AG04449 (cell line): ENCODE results near the gene VIPR2.

ENCODE experiments used
- CTCF ChIA-PET: fragments of 350-600 bp; formaldehyde crosslinking; extraction: SDS; loops from one replicate; lab custom pipeline; 2021; ENCODE audit warnings: antibody characterized with exemption; lab: Yijun Ruan, JAX
- POLR2A ChIA-PET: fragments of 400-600, 350-600 bp; formaldehyde crosslinking; extraction: SDS; loops from one replicate; lab custom pipeline; 2020; ENCODE audit warnings: antibody characterized with exemption, inconsistent platforms; lab: Yijun Ruan, JAX
- DNase-seq: peaks from one replicate; pipeline ENCODE4 v3.0.0-alpha.2; 2010; ENCODE audit warnings: low read depth, low spot score
- H3K4me3 ChIP-seq: 2 replicates; pipeline ENCODE4 v1.5.1; 2011; ENCODE audit warnings: low read depth, mild to moderate bottlenecking, control low read depth, low read length
- TF ChIP-seq, protein P1 (sequence below): IDR thresholded peaks from one replicate; pipeline ENCODE4 v1.5.1; 2011; ENCODE audit warnings: mild to moderate bottlenecking, moderate library complexity, low read length, control low read depth, inconsistent platforms; ENCODE audit not compliant: insufficient read depth; ENCODE audit errors: missing control alignments

Gene VIPR2

DNA sequence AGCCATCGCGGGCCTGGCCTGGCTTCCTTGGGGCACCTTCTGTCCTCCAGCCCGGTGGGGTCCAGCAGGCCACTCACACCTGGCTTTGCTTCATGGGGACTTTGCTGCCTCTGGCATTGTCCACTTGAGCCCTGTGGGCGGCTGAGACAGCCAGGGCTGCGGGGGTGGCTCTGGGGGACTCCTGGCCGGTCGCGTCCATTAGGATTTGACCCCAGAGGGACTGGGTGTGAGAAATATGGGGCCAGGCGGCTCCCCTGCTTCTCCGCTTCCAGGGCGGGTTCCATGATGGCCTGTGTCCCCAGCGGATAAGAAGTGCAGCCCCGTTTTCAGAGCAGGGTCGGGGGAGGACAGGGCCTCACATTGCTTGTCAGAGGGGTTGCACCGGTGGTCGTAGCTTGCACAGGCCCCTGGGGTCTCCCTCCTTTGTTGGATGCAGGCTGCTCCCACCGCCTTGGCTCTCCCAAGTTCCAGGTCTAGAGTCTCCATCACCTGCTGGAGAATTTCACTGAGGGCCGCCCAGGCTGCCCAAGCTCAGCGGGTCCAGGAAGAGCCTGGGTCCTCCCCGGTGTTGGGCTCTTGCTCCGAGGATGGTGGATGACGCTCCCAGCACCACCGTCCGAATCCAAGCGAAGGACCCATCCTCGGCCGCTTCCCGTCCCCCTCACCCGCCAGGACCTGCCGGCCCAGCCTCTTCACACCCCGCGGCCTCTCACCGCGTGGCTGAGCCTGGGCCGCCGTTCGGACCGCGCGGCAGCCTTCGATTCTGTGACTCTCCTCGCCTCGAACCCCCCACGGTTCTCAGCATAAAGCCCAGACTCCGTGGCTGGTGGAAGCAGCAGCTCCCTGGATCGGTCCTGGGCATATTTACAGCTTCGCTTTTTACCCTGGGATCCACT is 148.2 kb downstream of the VIPR2 start:
- ChIA-PET POLR2A (no interaction called here), CTCF (no interaction called here)
- TF ChIP-seq, protein P1, sequence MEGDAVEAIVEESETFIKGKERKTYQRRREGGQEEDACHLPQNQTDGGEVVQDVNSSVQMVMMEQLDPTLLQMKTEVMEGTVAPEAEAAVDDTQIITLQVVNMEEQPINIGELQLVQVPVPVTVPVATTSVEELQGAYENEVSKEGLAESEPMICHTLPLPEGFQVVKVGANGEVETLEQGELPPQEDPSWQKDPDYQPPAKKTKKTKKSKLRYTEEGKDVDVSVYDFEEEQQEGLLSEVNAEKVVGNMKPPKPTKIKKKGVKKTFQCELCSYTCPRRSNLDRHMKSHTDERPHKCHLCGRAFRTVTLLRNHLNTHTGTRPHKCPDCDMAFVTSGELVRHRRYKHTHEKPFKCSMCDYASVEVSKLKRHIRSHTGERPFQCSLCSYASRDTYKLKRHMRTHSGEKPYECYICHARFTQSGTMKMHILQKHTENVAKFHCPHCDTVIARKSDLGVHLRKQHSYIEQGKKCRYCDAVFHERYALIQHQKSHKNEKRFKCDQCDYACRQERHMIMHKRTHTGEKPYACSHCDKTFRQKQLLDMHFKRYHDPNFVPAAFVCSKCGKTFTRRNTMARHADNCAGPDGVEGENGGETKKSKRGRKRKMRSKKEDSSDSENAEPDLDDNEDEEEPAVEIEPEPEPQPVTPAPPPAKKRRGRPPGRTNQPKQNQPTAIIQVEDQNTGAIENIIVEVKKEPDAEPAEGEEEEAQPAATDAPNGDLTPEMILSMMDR, result no peak
- DNase-seq, result no peak
- no peak overlapping the region for H3K4me3 ChIP-seq

DNA sequence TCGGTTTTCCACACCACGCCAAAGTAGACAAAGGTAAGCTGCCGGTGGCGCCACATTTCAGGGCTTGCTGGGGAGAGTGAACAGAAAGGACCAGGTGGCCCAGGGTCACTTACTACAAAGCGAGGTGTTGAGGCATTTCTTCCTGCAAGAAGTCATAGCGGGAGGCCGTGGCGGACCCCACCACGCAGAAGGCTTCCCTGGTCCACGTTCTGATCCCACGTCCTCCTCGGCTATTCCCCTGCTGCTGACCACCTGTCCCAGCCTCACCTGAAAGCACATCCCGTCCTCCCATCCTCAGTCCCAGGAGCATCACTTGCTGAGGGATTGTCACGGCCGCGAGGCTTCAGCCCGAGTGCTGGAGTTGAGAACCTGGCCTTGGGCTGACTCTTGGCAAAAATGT is 149.2 kb downstream of the VIPR2 start:
- TF ChIP-seq, protein P1, result no peak

DNA sequence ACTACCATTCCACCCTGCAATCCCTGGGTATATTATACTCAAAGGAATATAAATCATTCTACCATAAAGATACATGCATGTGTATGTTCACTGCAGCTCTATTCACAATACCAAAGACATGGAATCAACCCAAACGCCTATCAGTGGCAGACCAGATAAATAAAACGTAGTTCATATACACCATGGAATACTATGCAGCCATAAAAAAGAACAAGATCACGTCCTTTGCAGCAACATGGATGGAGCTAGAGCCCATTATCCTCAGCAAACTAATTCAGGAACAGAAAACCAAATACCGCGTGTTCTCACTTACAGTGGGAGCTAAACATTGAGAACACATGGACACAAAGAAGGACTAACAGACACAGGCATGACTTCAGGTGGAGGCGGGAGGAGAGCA is 150.0 kb downstream of the VIPR2 start:
- DNase-seq, result no peak
- TF ChIP-seq, protein P1, result no peak
- no peak overlapping the region for H3K4me3 ChIP-seq
- CTCF ChIA-PET, result interaction anchor here (1.4 kb wide), 1 partner anchor 18 kb away, joined by 7 read pairs; no protein-coding TSS in a partner anchor
- POLR2A ChIA-PET, result no interaction called here

More for the DNA sequence above, 149.2 kb downstream of the VIPR2 start:
- POLR2A ChIA-PET, result no interaction called here
- CTCF ChIA-PET, result no interaction called here
- no peak overlapping the region for H3K4me3 ChIP-seq
- DNase-seq, result no peak

DNA sequence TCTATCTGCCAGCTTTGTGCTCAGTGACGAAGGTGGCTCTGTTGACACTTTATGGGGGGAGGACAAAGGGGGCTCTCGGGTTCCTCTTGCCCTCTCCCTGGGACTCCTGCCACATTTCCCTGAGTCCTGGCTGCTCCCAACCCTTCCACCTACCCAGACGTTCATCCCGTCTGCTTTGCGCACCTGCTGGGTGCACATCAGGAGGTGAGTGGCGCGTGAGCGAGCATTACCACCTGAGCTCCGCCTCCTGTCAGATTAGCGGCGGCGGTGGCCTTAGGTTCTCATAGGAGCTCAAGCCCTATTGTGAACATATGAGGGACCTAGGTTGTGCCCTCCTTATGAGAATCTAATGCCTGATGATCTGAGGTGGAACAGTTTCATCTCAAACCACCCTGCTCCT is 151.1 kb downstream of the VIPR2 start:
- H3K4me3 ChIP-seq, result no peak overlapping the region
- TF ChIP-seq, protein P1, result no peak
- ChIA-PET POLR2A (no interaction called here), CTCF (interaction anchor here (1.4 kb wide), 1 partner anchor 17 kb away, joined by 7 read pairs; no protein-coding TSS in a partner anchor)
- no peak for DNase-seq

DNA sequence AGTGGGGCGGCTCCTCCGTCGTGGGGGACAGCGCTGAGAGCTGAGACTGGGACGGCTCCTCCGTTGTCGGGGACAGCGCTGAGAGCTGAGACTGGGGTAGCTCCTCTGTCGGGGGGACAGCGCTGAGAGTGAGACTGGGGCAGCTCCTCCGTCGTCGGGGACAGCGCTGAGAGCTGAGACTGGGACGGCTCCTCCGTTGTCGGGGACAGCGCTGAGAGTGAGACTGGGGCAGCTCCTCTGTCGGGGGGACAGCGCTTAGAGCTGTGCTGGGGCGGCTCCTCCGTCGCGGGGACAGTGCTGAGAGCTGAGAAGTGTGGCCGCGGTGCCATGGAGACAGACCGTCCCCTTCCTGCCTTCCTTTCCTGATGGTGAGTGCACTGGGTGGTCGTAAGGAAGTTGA is 151.9 kb downstream of the VIPR2 start:
- H3K4me3 ChIP-seq, result no peak overlapping the region
- no peak for DNase-seq
- ChIA-PET CTCF (interaction anchor here (1.3 kb wide), 1 partner anchor 16 kb away, joined by 6 read pairs; no protein-coding TSS in a partner anchor), POLR2A (no interaction called here)
- TF ChIP-seq, protein P1, result no peak
